ENCODE data around the gene BRWD1.

The BRWD1 gene

DNA sequence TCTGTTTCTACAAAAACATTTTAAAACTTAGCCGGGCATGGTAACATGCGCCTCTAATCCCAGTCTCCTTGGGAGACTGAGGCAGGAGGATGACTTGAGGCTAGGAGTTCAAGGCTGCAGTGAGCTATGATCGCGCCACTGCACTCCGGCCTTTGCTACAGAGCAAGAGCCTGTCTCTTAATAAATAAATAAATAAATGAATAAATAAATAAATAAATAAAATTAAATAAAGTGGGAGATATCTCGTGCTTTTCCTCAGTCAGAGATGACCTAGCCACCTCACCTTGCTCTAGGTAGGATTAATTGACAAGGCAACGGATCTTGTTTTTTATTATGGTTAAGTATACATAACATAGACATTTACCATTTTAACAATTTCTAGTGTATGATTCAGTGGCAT lies 14.3 kb upstream of the BRWD1 start:
- DNase-seq (ENCODE audit: low read depth in 2 of 2), result no peak

DNA sequence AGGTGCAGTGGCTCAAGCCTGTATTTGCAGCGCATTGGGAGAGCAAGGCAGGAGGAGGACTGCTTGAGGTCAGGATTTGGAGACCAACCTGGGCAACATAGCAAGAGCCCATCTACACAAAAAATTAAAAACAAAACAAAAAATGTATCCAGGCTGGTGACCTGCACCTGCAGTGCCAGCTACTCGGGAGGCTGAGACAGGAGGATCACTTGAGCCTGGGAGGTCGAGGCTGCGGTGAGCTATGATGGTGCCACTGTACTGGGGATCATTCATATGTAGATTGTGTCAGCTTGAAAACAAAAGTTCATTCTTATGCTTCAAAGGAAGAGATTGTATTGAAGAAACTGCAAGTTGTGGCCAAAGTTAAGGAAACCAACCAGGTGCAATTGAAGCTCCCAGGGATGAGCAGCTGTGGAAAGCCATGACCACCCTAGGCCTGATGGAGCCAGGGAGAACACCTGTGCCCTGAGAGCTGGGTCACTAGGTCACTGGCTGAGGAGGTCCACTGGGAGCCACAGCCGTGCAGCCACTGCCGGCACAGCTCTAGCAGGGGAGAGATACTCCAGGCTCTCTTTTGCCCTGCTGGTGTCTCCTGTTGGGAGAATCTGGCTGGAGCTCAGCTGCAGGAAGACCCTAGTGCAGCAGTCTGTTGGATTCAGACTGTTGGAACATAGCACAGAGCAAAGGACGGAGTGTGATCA lies 13.3 kb upstream of the BRWD1 start:
- DNase-seq (ENCODE audit: low read depth in 2 of 2), result no peak

GRCh38 chr21:39325458-39325857 lies 12.0 kb upstream of the BRWD1 start:
- no peak for DNase-seq (ENCODE audit: low read depth in 2 of 2)

- no peak for DNase-seq (ENCODE audit: low read depth in 2 of 2)
Observed at GRCh38 chr21:39321424-39321823, 8.0 kb upstream of the BRWD1 start.

GRCh38 chr21:39319814-39320332 lies 6.4 kb upstream of the BRWD1 start:
- no peak for DNase-seq (ENCODE audit: low read depth in 2 of 2)

DNA sequence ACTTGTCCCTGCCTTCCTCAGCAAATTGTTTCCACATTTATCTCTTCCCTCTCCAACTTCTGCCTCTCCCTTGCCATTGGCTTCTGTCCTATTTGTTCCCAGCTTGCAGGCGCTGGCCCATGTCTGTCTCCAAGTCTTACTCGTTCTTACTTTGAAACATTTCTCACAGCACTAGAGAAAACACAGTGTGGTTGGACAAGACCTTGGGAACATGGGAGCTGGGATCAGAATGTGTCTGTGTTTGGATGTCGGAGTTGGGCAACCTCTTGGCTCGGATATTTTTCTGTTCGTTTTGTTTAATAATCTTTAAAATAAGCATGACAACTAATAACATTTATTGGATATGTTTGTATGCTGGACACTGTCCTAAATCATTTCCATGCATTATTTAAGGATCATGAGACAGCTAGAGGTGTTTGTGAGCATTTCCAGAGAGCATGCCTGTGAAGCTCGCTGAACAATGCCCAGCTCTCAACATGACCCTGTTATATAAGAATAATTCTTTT lies 5.9 kb upstream of the BRWD1 start:
- no peak for DNase-seq (ENCODE audit: low read depth in 2 of 2)

DNA sequence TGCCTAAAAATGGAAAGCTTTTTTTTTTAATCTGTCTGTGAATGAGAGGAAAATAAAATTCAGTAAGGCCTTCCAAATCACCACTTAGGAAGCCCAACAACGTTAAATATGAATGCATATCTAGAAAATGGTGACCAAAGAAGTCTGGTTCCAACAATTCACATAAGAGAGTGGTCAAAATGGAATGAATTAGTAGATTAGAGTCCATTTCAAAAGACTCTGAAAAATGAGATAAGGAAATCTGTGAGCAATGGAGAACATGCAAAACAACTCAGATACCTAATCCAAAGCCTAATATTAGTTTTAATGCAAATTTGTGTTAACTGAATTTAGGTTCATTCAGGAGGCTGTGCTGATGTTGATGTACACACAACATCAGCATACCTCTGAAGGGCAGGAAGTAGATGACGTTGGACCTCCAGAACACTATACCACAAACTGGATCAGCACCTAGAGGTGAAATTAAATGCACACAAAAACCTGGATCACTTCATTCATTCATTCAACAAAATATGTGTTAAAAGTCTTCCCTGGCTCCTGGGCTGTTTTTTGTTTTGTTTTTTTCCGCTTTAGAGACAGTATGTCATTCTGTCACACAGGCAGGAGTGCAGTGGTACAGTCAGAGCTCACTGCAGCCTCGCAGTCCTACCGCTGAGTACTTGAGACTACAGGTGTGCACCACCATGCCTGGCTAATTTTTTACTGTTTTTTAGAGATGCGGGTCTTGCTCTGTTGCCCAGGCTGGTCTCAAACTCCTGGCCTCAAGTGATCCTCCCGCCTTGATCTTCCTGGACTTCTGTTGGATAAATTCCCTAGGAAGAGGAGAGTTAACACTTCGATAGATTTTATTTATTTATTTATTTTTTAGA lies 4.9 kb upstream of the BRWD1 start:
- DNase-seq (ENCODE audit: low read depth in 2 of 2), result no peak

DNA sequence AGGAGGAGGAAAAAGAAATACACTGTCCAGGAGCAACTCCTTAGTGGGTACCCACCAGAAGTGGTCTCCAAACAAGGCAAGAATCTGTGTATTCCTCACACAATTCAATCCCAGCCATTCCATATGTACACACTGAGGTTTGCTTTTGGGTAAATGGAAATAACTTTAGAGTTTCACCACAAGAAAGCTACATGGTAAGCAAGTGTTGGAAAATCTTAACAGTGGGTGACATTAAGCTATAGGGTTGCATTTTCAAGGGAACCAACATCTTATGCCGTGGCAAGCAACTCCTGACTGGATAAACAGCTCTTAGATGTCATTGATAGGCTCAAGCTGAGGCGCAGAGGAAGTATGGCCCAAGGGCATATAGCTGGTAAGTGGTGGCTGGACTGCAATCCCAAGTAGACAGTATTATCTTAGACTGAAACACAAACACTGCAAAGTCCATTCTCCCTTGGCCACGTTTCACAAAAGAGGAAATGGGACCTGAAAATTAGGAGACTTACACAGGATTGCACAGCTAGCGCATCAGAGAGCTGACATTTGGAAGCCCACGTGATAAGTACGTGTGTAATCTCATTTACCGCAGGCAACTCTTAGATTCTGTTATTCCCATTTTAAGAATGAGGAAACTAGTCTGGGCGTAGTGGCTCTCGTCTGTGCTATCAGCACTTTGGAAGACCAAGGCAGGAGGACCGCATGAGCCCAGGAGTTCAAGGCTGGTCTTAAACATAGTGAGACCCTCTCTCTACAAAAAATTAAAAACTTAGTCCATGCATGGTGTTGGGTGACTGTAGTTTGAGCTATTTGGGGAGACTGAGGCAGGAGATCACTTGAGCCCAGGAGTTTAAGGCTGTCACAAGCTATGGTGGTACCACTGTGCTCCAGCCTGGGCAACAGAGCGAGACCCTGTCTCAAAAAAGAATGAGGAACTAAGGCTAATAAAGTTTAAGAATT lies 4.0 kb upstream of the BRWD1 start:
- DNase-seq (ENCODE audit: low read depth in 2 of 2), result no peak

- DNase-seq (ENCODE audit: low read depth in 2 of 2), result no peak
Observed at GRCh38 chr21:39316729-39317128, 3.3 kb upstream of the BRWD1 start.

- DNase-seq (ENCODE audit: low read depth in 2 of 2), result no peak
Observed at GRCh38 chr21:39315603-39316445, 2.4 kb upstream of the BRWD1 start.

GRCh38 chr21:39314143-39315027 lies 953 bp upstream of the BRWD1 start:
- peak in 1 of 2 donors; percentile 36 for DNase-seq (ENCODE audit: low read depth in 2 of 2)

- DNase-seq (ENCODE audit: low read depth in 2 of 2), result peak in 1 of 2 donors; percentile 19
Observed at GRCh38 chr21:39313042-39313570, 326 bp downstream of the BRWD1 start.

GRCh38 chr21:39312112-39313041 lies 1.1 kb downstream of the BRWD1 start:
- DNase-seq (ENCODE audit: low read depth in 2 of 2), result peak; percentile 89 to 93

- DNase-seq (ENCODE audit: low read depth in 2 of 2), result no peak
Observed at GRCh38 chr21:39311164-39311563, 2.3 kb downstream of the BRWD1 start.

DNA sequence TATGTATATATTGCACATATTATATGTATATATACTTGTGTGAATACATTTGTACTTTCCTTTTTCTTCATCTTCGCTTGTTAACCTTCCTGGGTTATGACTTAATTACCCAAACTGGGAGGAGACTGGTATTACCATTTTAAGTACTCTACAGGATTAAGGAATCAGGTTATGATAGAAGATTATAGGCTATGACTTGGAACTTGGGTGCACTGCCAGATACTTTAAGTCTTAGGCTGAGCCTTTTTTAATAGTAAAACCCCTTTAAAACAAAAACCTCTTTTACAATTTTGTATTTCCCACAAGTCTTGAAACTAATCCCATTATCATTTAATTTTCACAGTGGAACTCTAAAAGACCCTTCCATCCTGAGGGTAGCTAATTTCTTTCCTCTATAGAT lies 6.0 kb downstream of the BRWD1 start:
- no peak for DNase-seq (ENCODE audit: low read depth in 2 of 2)

DNA sequence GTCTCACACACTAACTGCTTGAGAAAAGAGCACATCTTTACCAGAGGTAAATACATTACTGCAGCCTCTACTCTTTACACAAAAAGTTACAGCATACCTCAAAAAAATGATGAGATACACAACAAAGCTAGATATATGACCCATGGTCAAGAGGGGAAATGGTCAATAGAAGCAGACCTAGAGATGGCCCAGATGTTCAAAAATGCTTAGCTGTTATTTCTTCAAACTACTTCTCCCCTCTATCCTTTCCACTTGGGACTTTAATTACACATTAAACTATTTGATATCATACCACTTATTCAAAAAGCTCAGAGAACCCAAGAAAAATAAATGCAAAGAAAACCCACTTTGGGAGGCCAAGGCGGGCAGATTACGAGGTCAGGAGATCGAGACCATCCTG lies 12.8 kb downstream of the BRWD1 start:
- no peak for DNase-seq (ENCODE audit: low read depth in 2 of 2)

- no peak for DNase-seq (ENCODE audit: low read depth in 2 of 2)
Observed at GRCh38 chr21:39296891-39297290, 16.5 kb downstream of the BRWD1 start.

GRCh38 chr21:39288987-39289386 lies 24.4 kb downstream of the BRWD1 start:
- no peak for DNase-seq (ENCODE audit: low read depth in 2 of 2)
